ENCODE results near the gene ZNF557.

DNA sequence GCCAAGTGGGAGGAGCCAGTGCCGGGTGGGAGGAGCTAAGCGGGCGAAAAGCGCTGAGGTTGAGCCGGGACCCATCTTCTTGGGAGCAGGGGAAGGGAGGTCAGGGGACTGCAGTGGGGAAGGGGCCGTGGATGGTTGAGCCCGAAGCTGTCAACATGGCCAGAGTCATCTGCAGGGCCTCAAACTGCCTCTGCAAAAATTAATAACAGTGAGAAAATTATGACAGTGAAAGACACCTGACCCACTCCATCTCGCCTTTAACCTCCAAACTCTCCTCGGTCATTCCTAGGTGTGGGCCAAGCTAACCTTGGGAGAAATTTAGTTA is 30.1 kb downstream of the ZNF557 start:
- TF ChIP-seq, protein P1, sequence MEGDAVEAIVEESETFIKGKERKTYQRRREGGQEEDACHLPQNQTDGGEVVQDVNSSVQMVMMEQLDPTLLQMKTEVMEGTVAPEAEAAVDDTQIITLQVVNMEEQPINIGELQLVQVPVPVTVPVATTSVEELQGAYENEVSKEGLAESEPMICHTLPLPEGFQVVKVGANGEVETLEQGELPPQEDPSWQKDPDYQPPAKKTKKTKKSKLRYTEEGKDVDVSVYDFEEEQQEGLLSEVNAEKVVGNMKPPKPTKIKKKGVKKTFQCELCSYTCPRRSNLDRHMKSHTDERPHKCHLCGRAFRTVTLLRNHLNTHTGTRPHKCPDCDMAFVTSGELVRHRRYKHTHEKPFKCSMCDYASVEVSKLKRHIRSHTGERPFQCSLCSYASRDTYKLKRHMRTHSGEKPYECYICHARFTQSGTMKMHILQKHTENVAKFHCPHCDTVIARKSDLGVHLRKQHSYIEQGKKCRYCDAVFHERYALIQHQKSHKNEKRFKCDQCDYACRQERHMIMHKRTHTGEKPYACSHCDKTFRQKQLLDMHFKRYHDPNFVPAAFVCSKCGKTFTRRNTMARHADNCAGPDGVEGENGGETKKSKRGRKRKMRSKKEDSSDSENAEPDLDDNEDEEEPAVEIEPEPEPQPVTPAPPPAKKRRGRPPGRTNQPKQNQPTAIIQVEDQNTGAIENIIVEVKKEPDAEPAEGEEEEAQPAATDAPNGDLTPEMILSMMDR (conservative IDR thresholded peaks at IDR 0.05) = no peak
- no peak for TF ChIP-seq EZH2 (IDR thresholded peaks at IDR 0.05; ENCODE audit: low read depth)

Data from PC-9 (cell line).